Stomach (tissue), 9 donors: ENCODE results near the gene ZBTB46. TPM values are rescaled to one million over a fixed set of nuclear protein-coding genes. Genes with fewer than 3 reads are reported as not detected.
"Not testable (repeated sequence)": the region's sequence is repeated elsewhere in the genome, so short reads cannot be mapped to it uniquely, and the experiment has no call there.

ENCODE experiments used
- DNase-seq, 2 donors: peaks; one replicate each; pipeline versions ENCODE4 v3.0.0 to v3.0.0-alpha.2; 2013 to 2019
- H3K27ac ChIP-seq, 5 donors: fragments of 200-600 bp in 4 of 5; sonication (generic) in 4 of 5; one replicate each; pipeline ENCODE4 v1.5.1; 2013 to 2019; ENCODE audit warnings: mild to moderate bottlenecking in 1 of 5, moderate library complexity in 1 of 5
- H3K27me3 ChIP-seq, 3 donors: fragments of 200-600 bp; sonication (generic); one replicate each; pipeline ENCODE4 v1.5.1; 2017 to 2019; ENCODE audit warnings: mixed run types in 1 of 3
- H3K36me3 ChIP-seq, 4 donors: fragments of 200-600 bp; sonication (generic); 1 replicate in 3 of 4; 2 replicates in 1 of 4; pipeline ENCODE4 v1.5.1; 2016 to 2019
- H3K4me1 ChIP-seq, 4 donors: fragments of 200-600 bp; sonication (generic); one replicate each; pipeline ENCODE4 v1.5.1; 2016 to 2019
- H3K4me3 ChIP-seq, 4 donors: fragments of 200-600 bp; sonication (generic) in 3 of 4; one replicate each; pipeline ENCODE4 v1.5.1; 2016 to 2019; ENCODE audit warnings: mild to moderate bottlenecking in 1 of 4
- H3K9me3 ChIP-seq, 4 donors: fragments of 200-600 bp; sonication (generic); one replicate each; pipeline ENCODE4 v1.5.1; 2016 to 2019
- EP300 ChIP-seq: sonication (generic); formaldehyde crosslinking; IDR thresholded peaks from one replicate; pipeline ENCODE4 v1.6.1; 2017; ENCODE audit warnings: antibody characterized with exemption
- POLR2A ChIP-seq, 4 donors: fragments of 450-650 bp; IDR thresholded peaks; one replicate each; pipeline ENCODE4 v1.6.1; 2016; ENCODE audit warnings: antibody characterized with exemption in 4 of 4, control low read depth in 2 of 4, mild to moderate bottlenecking in 1 of 4, moderate library complexity in 1 of 4
- POLR2AphosphoS5 ChIP-seq, 3 donors: sonication (generic); formaldehyde crosslinking; IDR thresholded peaks; one replicate each; pipeline ENCODE4 v1.6.1; 2016; ENCODE audit warnings: antibody characterized with exemption in 3 of 3
- WGBS, 5 donors: extraction: QIAGEN DNeasy Blood & Tissue Kit in 3 of 5; methylation state at CpG; one replicate each; pipeline versions ENCODE4 v1.1.5 to v1.1.7; 2013 to 2018; 5-methylcytosine and 5-hydroxymethylcytosine counted together
- intact Hi-C: fragments of 100-400 bp; cut with DNase I; formaldehyde crosslinking; loops from one replicate; pipeline ENCODE4 v1.15.1; 2023; ENCODE audit warnings: low total_unique reads
- polyA plus RNA-seq, 3 donors: library from polyadenylated mRNA; stranded (reverse); fragments of 200-250 nt; gene quantifications; one replicate each; pipeline ENCODE4 v1.2.3, GENCODE V29; 2013
- total RNA-seq, 5 donors: library from RNA; depleted of rRNA; stranded (reverse); fragments of >200 nt; gene quantifications; one replicate each; pipeline versions ENCODE4 v1.1.0 to v1.2.3, GENCODE V29; 2014 to 2016
- TF ChIP-seq, protein P1 (sequence below), 7 experiments: fragments of 450-650 bp in 4 of 7; fragments of 200-600 bp in 3 of 7; sonication (generic) in 3 of 7; IDR thresholded peaks; one replicate each; pipeline ENCODE4 v1.5.1; 2016 to 2019; ENCODE audit warnings: antibody characterized with exemption in 7 of 7, control low read depth in 2 of 7, mild to moderate bottlenecking in 1 of 7
- donor health status: healthy with polysubstance abuse.
- donor health status: Bipolar disorder and iron deficiency.
- donor health status: healthy.

Gene ZBTB46
- total and polyA plus RNA-seq, 8 donors = 0.58 to 13.4 (median 2.5) TPM

DNA sequence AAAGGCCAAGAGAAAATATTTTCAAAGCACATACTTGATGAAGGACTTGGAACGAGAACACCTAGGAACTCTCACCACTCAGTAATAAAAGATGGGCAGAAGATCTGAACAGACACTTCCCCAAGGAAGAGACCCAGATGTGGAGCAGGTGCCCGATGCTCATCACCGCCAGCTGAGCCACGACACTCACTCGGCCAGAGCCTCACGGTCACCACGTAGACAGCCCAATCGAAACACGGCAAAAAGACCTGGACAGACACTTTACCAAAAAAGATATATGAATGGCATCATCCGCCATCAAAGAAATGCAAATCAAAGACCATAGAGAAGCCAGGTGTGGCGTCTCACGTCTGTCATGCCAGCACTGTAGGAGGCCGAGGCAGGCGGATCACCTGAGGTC is 49.9 kb downstream of the ZBTB46 start:
- intact Hi-C loops = no loop called here
- Histone ChIP-seq H3K27me3 (no peaks in the 10 kb centered on the region), H3K4me3 (no peak overlapping the region), H3K36me3 (peaks cover 0 to 5% (median 0%) of the 10 kb centered on the region in 4 donors), H3K9me3 (no peaks in the 10 kb centered on the region), H3K4me1 (peaks cover 0 to 3% (median under 1%) of the 10 kb centered on the region in 4 donors), H3K27ac (no peak overlapping the region)
- DNase-seq = no peak
- 88 to 92% (median 91%) methylated on average over 14 of the region's 14 CpGs for WGBS, 5 donors
- TF ChIP-seq, protein P1, sequence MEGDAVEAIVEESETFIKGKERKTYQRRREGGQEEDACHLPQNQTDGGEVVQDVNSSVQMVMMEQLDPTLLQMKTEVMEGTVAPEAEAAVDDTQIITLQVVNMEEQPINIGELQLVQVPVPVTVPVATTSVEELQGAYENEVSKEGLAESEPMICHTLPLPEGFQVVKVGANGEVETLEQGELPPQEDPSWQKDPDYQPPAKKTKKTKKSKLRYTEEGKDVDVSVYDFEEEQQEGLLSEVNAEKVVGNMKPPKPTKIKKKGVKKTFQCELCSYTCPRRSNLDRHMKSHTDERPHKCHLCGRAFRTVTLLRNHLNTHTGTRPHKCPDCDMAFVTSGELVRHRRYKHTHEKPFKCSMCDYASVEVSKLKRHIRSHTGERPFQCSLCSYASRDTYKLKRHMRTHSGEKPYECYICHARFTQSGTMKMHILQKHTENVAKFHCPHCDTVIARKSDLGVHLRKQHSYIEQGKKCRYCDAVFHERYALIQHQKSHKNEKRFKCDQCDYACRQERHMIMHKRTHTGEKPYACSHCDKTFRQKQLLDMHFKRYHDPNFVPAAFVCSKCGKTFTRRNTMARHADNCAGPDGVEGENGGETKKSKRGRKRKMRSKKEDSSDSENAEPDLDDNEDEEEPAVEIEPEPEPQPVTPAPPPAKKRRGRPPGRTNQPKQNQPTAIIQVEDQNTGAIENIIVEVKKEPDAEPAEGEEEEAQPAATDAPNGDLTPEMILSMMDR (IDR thresholded peaks at IDR 0.05) = no peak
- TF ChIP-seq POLR2A (IDR thresholded peaks at IDR 0.05) (no peak), POLR2AphosphoS5 (IDR thresholded peaks at IDR 0.05) (no peak), EP300 (no peak)

DNA sequence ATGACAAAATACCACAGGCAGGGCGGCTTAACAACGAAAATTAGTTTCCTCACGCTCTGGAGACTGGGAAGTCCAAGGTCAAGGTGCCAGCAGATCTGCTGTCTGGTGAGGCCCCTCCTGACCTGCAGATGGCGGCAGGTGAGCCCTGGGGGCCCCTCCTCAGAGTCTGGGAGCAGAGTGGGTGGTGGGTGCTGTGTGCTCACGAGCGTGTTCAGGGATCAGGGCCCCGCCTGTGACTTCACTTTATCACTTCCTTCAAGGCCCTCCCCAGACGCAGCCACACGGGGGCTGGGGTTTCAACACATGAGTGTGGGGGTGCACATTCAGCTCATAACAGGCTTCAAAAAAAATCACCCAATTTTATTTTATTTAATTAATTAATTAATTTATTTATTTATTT is 52.2 kb downstream of the ZBTB46 start:
- H3K9me3 ChIP-seq = no peaks in the 10 kb centered on the region
- WGBS, 5 donors = 71 to 80% (median 74%) methylated on average over 9 of the region's 9 CpGs
- no peak overlapping the region for H3K27ac ChIP-seq
- no peak for DNase-seq
- intact Hi-C loops = no loop called here
- H3K36me3 ChIP-seq = peaks cover 0 to 3% (median 0%) of the 10 kb centered on the region in 4 donors
- no peak overlapping the region for H3K4me3 ChIP-seq
- no peak for TF ChIP-seq POLR2A (IDR thresholded peaks at IDR 0.05)
- peaks cover 0 to 10% (median 3%) of the 10 kb centered on the region in 3 donors for H3K27me3 ChIP-seq
- peaks cover 8 to 15% (median 11%) of the 10 kb centered on the region in 4 donors for H3K4me1 ChIP-seq

DNA sequence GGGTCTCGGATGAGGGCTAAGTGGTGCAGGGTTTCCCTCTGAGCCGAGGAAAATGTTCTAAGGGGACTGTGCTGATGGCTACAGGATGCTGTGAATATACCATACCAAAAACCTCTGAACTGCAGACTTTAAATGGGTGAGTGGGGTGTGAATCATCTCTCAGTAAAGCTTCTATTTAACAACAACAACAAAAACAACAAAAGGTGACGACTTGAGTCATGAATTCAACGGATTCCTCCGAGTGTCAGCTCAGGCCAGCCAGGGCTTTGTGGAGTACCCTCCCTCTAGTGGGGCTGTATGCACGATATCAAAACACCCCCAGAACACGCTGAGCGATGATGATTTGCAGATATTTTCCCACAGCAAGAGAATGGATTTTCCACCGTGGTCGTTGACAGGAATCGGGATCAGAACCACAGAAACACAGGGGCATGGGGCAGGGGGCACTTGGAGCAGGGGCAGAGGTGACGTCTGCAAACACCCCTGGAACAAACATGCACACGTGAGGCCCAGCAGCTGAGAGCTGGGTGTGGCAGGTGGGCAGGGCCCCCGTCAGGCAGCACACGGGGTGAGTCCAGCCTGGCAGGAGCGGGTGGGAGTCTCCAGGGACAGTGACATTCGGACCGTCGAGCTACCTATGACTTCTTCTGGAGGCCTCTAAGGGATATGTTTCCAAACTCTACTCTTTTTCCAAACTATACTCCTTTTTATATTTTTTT is 52.9 kb downstream of the ZBTB46 start:
- Histone ChIP-seq H3K4me3 (no peak overlapping the region), H3K36me3 (no peaks in the 10 kb centered on the region), H3K9me3 (no peaks in the 10 kb centered on the region), H3K27ac (no peak overlapping the region), H3K4me1 (peaks cover 8 to 17% (median 11%) of the 10 kb centered on the region in 4 donors), H3K27me3 (peaks cover 0 to 13% (median 3%) of the 10 kb centered on the region in 3 donors)
- intact Hi-C loops = no loop called here
- DNase-seq = no peak
- WGBS, 5 donors = 48 to 58% (median 54%) methylated on average over 18 to 19 of the region's 19 CpGs
- TF ChIP-seq, protein P1 (IDR thresholded peaks at IDR 0.05) = no peak
- no peak for TF ChIP-seq POLR2A (IDR thresholded peaks at IDR 0.05)
- no peak for TF ChIP-seq EP300
- TF ChIP-seq POLR2AphosphoS5 (IDR thresholded peaks at IDR 0.05) = no peak

DNA sequence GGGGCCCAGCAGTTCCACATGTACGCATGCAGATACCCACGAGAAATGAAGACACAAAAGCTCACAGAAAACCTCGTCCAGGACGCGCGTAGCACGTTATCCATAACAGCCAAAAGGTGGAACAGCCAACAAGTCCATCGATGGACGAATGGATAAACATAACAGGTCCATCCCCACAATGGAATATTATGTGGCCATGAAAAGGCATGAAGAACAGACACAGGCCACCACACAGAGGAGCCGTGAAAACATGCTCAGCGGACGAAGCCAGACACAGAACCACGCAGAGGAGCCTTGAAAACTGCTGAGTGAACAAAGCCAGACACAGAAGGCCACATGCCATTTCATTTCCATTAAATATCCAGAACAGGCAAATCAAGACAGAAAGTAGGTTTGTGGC is 53.5 kb downstream of the ZBTB46 start:
- intact Hi-C loops = no loop called here
- WGBS, 5 donors = 93 to 96% (median 95%) methylated on average over 13 of the region's 13 CpGs
- Histone ChIP-seq H3K27me3 (peaks cover 0 to 13% (median 3%) of the 10 kb centered on the region in 3 donors), H3K36me3 (no peaks in the 10 kb centered on the region), H3K4me3 (no peak overlapping the region), H3K4me1 (peaks cover 8 to 19% (median 13%) of the 10 kb centered on the region in 4 donors), H3K27ac (no peak overlapping the region), H3K9me3 (no peaks in the 10 kb centered on the region)
- no peak for DNase-seq
- TF ChIP-seq POLR2A (IDR thresholded peaks at IDR 0.05) (no peak), POLR2AphosphoS5 (IDR thresholded peaks at IDR 0.05) (no peak), EP300 (no peak)
- TF ChIP-seq, protein P1 (IDR thresholded peaks at IDR 0.05) = no peak

DNA sequence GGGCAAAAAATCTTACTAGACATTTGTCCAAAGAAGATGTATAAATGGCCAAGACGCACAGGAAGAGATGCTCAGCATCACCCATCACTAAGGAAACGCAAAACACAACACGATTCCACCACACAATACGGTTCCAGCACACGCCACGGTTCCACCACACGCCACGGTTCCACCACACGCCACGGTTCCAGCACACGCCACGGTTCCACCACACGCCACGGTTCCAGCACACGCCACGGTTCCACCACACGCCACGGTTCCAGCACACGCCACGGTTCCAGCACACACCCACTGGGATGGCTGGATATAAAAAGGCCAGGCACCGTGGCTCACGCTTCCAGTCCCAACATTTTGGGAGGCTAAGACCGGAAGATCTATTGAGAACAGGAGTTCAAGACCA is 54.2 kb downstream of the ZBTB46 start:
- Histone ChIP-seq H3K27me3 (peaks cover 0 to 13% (median 3%) of the 10 kb centered on the region in 3 donors), H3K4me1 (peaks cover 8 to 20% (median 13%) of the 10 kb centered on the region in 4 donors)
- H3K9me3 ChIP-seq, intact Hi-C loops, DNase-seq, H3K4me3 ChIP-seq, H3K27ac ChIP-seq, H3K36me3 ChIP-seq: not testable (repeated sequence)
- WGBS, 5 donors = 86 to 96% (median 95%) methylated on average over 20 to 23 of the region's 23 CpGs
